ENCODE results near the gene BTD.

- TF ChIP-seq, protein P1, sequence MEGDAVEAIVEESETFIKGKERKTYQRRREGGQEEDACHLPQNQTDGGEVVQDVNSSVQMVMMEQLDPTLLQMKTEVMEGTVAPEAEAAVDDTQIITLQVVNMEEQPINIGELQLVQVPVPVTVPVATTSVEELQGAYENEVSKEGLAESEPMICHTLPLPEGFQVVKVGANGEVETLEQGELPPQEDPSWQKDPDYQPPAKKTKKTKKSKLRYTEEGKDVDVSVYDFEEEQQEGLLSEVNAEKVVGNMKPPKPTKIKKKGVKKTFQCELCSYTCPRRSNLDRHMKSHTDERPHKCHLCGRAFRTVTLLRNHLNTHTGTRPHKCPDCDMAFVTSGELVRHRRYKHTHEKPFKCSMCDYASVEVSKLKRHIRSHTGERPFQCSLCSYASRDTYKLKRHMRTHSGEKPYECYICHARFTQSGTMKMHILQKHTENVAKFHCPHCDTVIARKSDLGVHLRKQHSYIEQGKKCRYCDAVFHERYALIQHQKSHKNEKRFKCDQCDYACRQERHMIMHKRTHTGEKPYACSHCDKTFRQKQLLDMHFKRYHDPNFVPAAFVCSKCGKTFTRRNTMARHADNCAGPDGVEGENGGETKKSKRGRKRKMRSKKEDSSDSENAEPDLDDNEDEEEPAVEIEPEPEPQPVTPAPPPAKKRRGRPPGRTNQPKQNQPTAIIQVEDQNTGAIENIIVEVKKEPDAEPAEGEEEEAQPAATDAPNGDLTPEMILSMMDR (conservative IDR thresholded peaks at IDR 0.05): no peak
- TF ChIP-seq EZH2 (IDR thresholded peaks at IDR 0.05; ENCODE audit: low read depth): no peak
These were observed 29.4 kb upstream of the BTD start for GRCh38 chr3:15572138-15572537.
